Activated CD4-positive, alpha-beta T cell treated with anti-CD3 and anti-CD28 coated beads, Interleukin-2, amount 50 U/mL, for 24 hours (primary cell): ENCODE results near the gene ZNF280B.

Source experiments
- DNase-seq, 2 donors: peaks; one replicate each; pipeline ENCODE4 v3.0.0-alpha.2; 2020; ENCODE audit warnings: low read depth in 1 of 2, low spot score in 1 of 2

Gene ZNF280B

DNA sequence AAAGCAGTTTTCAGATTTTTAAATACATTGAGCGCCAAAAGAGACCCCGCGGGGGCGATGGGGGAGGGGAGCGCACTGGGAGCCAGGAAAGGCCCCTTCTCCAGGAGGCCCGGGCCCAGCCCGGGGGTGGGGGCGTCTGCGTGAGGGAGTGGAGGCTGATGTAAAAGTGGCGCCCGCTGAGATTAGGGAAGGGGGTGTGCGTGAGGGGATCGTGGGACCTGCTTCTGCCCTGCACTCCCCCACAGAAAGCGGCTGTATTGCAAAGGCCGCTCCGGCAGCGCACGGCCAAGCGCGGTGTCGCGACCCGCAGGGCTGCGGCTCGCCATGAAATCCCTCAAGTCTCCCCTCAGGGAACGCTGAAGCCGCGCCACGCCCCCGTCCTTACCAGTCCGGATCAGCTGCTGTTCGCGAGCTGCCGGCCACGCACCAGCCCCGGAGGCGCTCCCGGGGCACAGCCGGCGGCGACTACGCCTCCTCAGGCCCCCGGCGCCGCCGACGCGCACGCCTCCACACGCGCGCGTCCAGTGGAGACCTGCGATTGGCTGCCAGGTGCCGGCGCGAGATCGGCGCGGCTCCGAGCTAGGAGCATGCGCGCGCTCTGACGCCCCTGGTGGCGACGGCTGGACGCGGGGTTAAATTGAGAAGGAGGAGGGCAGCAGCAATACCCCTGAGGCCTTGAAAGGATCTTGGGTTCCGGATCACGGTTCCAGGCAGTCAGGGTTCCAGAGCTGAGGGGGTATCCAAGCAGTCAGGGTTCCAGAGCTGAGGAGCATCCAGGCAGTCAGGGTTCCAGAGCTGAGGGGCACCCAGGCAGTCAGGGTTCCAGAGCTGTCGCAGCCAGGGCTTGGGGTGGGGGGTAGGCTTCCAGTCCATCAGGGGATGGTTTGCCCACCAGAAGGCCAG is at the start of gene ZNF280B:
Gene ZNF280B (minus strand): TSS at position 469 of the 903 bp plus-strand sequence. CDS start 19,344 bp downstream, outside the sequence.
- DNase-seq = peak; percentile 68 to 72

DNA sequence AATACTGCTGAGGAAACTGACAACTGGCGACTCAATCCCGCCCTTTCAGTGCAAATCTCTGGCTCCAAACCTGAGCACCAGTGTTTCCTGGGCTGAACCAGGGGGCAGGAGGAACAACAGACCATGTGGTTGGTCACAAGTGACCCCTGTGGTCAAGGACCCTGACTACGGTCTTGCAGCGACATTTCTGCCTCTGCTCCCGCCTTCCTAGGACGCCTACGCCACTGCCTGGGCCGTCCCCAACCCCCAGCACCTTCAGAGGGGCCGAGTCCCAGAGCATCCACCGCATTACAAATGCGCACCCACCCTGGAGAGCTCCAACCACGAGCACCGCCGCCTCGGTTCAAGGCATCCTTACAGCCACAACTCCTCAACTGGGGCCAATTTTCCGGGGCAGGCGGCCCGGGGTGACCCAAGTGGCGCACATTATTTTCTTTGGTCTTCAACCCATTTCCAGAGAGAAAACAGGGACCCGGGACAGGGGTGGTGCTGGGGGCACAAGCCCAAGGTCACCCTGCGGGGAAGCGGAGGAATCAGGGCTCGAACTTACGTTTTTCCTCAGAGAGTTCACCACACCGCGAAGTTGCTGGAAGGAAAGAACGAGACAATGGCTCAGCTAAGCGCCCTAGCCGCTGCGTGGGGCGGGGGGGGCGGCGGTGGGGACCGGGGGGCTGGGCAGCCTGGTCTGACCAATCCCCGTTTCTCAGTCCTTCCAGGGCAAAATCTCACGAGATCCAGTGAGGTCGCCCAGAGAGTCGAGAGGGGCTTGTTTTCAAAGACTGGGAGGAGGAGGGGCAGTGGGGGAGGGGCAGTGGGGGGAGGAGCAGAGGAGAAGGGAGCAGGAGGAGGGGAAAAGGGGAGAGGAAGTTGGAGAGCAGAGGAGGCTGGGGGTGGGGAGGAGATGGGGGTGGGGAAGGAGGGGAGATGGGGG is 48.7 kb upstream of the ZNF280B start:
- DNase-seq = no peak

DNA sequence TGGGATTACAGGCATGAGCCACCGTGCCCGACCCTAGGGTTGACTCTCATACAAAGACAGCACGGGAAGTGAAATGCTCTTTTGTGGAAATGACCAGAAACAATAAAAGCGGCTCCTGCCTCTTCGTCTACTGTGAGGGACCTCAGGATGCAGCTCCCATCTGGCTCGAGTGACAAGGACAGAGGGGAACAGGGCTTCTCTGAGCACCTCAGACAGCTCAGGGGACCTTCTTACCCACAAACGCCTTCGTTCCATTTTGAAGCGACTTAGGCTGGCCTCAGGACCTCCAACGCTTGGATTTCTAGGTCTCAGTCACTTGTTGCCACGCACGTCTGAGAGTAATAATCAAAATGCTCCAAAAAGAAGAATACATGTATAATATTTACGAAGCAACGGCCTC is 48.0 kb upstream of the ZNF280B start:
- no peak for DNase-seq

DNA sequence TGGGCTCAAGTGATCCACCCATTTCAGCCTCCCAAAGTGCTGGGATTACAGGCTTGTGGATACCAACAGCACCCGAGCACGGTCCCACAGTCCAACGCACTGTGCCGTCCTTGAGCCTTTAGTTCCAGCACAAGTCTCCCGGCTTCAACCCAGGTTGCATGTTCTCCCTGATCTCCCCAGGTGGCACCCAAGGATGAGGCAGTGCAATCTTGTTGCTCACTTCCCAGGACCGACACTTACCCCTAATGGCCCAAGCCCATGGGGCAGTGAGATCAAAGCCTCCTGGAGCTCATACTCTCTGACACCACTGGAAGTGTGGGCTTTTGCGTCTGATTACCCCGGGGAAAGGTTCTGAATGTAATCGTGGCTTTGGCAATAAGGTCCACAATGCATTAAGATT is 47.1 kb upstream of the ZNF280B start:
- DNase-seq = no peak

DNA sequence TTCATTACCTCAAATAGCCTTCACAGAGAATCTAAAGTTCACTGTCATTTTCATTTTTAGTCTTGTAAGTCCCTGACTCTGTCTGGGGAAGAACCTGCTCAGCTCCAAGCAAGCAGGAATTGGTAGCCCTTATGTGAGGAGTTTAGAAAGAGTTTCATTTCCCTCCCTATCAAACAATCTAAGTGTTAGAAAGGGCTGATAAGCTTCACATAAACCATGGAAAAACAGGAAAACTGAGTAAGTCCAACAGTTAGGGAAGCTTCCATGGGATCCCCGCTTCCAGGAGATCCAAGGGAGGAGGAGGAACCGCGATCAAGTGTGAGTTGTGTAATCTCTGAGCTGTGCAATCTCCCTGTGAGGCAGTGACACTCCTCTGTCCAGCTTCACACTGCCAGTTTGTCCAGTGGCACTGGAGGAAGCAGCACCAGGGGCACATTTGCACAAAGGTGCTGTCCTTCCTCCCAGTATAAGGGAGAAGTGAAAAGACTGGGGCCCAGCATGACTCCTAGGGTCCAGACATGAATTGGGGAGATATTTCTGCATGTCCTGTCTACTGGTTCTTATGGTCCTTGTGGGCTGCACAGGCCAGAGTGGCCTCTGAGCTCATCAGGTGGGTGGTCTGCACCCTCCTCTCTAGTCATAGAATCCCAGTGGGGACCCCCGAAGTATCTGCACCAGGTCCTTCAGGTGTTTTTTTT is 46.2 kb upstream of the ZNF280B start:
- no peak for DNase-seq

DNA sequence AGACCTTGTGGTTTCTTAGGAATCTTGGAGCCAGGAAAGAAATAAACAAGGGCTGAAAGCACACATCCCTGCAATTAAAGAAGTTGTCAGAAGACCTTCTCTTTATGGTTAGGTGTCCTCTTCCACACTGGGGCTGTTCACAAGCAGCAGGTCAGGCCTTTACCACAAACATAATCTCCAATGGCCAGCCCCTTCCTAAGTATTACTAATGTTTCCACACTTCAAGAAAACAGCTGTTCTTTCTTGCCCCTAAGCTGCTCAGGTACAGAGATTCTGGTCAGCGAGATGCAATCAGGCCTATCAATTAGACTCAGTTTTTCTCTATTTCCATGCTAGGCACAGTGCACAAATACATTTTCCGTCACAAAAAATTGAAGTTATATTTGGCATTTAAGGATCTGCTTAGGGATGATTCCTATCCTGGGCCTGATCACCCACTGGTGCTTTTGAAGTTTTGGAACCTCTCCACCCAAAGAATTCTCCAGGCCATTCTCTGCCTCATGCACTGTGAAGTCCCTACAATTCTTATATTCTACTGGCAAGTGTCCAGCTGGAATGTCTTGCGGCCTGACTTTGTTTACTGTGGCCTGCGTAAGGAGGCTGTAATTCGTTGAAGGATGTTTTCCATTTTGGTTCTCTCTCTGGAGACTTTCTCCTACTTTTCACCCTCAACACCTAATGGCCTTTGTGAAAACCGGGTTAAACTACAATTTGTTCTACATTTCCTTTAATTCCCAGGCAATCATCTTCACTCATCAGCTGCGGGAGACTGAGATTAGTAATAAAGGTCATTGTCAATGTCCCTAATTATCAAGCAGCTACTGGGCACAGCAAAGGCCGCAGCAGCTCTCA is 45.4 kb upstream of the ZNF280B start:
- DNase-seq = no peak

- no peak for DNase-seq
Measured at GRCh38 chr22:22553141-22553540, 44.6 kb upstream of the ZNF280B start.

GRCh38 chr22:22552630-22553029 is 44.1 kb upstream of the ZNF280B start:
- no peak for DNase-seq

DNA sequence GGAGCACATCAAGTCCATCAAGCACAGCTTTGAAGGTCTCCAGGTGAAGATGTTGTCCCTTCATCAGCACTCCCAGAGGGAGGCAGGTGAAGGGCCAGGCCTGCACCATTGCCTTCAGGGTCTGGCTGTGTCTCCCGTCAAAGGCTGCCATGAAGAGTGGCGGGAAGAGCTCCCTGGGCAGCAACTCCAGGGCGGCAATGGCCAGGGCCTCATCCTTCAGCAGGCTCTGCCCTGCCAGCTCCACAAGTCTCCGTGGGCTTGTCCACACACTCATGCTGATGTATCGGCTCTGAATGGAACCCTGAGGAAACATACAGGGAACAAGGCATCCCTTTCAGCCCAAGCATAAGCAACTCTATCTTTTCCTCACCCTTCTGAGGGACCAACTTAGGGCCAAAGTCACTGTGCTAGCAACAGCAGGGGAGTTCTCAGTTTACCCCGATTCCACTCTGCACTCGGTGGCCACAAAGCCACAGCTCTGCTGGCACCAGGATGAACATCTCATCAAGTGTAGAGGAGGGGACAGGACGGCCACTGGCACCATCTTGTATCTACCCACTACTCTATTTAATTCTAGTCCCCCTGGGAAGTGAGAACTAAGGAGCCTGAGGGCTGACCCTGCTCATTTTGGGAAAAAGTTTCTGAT is 42.4 kb upstream of the ZNF280B start:
- no peak for DNase-seq

DNA sequence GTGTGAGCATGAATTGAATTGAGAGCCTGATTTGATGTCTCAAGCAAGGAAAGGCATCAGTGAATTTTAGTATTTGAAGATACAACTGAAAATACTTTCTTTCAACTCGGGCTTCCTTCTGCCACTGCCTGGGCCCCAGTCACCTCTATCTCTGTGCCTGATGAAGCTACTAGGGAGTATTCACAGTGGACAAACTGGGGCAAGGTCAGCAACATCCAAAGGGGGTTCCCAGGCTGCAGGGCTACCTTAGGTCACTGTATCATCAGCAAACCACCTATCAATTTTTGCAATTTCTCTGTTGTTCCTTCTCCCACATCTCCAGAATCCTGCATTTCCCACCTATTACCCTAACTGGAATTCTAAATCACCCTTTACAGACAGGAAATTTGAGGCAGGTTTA is 40.4 kb upstream of the ZNF280B start:
- no peak for DNase-seq

- no peak for DNase-seq
Measured at GRCh38 chr22:22548317-22548716, 39.8 kb upstream of the ZNF280B start.

- no peak for DNase-seq
Measured at GRCh38 chr22:22547692-22548300, 39.3 kb upstream of the ZNF280B start.

DNA sequence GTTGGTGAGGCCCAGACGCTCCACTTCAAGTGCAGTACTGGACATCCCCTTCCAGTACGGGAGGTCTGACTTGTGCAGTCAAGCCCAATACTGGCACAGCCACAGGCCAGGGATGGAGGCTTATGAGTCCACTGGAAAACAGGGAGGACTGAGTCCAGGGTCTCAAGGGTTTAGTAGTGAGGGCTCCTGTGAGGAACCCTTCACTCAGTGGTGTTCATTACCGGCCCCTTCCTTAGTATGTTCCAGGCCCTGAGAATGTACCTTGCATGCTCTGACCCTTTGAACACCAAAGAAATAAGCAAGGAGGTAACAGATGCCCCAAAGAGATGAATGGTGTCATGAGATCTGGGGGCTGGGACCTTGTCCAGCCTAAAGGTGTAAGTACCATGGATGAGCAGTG is 38.7 kb upstream of the ZNF280B start:
- no peak for DNase-seq

DNA sequence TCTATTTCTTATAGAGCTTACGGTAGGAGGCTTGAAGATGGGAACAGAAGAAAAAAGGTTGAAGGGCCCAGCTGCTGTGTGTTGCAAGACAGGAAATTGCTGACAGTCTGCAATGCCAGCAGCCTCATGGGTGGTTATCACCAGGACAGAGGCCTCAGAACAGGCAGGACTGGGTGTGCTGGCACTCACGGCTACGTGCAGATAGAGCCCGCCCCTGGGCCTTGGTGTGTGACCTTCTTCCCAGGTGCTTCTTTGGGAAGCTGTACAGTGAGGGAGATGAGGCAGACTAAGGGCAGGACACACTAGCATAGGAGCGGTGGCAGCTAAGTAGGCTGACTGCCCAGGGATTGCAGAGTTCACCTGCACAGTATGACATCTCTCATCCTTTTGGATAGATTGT is 37.9 kb upstream of the ZNF280B start:
- no peak for DNase-seq

- DNase-seq = no peak
Measured at GRCh38 chr22:22545084-22545483, 36.5 kb upstream of the ZNF280B start.

DNA sequence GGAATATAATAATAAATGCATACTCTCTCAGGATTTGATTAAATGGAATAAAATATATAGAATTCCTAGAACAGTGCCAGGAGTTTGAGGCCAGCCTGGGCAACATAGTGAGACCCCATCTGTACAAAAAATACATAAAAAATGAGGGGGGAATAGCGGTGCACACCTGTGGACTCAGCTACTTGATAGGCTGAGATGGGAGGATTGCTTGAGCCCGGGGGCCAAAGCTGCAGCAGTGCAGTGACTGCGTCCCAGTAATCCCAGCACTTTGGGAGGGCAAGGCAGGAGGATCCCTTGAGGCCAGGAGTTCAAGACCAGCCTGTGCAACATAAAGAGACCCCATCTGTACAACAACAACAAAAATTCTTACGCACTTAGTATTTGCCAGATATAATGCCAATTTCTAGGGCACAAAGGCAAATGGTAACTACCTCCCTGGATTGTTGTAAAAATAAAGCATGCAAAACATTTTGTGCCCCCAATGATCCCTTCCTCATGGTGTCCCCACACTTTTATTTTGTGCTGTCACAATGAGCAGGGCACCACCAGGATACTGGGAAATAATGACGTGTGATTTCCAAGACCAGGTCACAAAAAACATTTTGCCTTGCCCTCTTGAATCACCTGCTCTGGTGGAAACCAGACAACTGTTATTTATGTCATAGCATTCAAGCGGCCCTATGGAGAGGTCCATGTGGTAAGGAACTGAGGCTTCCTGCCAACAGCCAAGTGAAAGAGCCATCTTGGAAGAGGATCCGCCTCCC is 29.9 kb upstream of the ZNF280B start:
- no peak for DNase-seq

GRCh38 chr22:22536916-22537315 is 28.4 kb upstream of the ZNF280B start:
- no peak for DNase-seq

DNA sequence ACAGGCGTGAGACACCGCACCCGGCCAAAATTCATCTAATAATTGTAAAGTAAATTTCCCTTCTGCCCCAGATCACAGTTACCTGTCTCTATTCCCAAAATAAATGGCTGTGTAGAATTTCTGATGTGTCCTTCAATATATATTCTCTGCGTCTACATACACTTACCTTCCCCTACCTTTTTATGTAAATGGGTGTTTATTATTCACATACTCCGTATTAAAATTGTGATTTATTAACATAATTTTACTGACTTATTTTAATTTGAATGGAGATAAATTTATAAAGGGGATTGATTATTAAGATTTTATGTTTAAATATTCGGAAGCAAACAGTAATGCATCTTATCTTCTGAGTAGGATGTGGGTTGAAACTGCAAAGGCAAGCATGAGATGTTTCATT is 28.0 kb upstream of the ZNF280B start:
- no peak for DNase-seq

GRCh38 chr22:22535662-22536061 is 27.1 kb upstream of the ZNF280B start:
- no peak for DNase-seq
